K562 (cell line): ENCODE measurements around the gene TRIM24. TPM values are rescaled to one million over a fixed set of nuclear protein-coding genes. Genes with fewer than 3 reads are reported as not detected.
A peak's percentile ranks its signal among the peaks of the same experiment; 100 is the strongest.

Experiments
- EP400 ChIP-seq: fragments of 450-650 bp; IDR thresholded peaks from 2 replicates; pipeline ENCODE4 v1.6.1; 2017; ENCODE audit warnings: antibody characterized with exemption, mild to moderate bottlenecking, moderate library complexity
- GABPA ChIP-seq: fragments of 200-800 bp; sonication (Bioruptor generic); conservative IDR thresholded peaks from 2 replicates; pipeline ENCODE4 v1.6.1; 2016; ENCODE audit warnings: low read depth, missing genetic modification characterization, missing compliant biosample characterization
- HIVEP1 ChIP-seq: fragments of 250-450 bp; sonication (Bioruptor Pico); IDR thresholded peaks from 2 replicates; pipeline ENCODE4 v1.4.0; 2020; ENCODE audit warnings: mild to moderate bottlenecking
- HMG20A ChIP-seq: fragments of 450-650 bp; formaldehyde crosslinking; conservative IDR thresholded peaks from 2 replicates; pipeline ENCODE4 v1.4.0; 2020; ENCODE audit warnings: mild to moderate bottlenecking, mixed read lengths
- MCM7 ChIP-seq, 2 experiments: fragments of 450-650 bp; IDR thresholded peaks; 2 replicates each; pipeline ENCODE4 v1.6.1; 2016 to 2018
- NCOA4 ChIP-seq: fragments of 450-650 bp; IDR thresholded peaks from 2 replicates; pipeline ENCODE4 v1.6.1; 2018; ENCODE audit warnings: mild to moderate bottlenecking; ENCODE audit not compliant: partially characterized antibody
- POLR2A ChIP-seq: fragments of 450-650 bp; conservative IDR thresholded peaks from 2 replicates; pipeline ENCODE4 v1.6.1; 2016
- POLR2AphosphoS5 ChIP-seq: IDR thresholded peaks from 2 replicates; pipeline ENCODE4 v1.6.1; 2011; ENCODE audit warnings: mild to moderate bottlenecking, low read depth, low read length, moderate library complexity; ENCODE audit not compliant: control insufficient read depth, insufficient read depth
- POLR2B ChIP-seq: fragments of 450-650 bp; IDR thresholded peaks from 2 replicates; pipeline ENCODE4 v1.6.1; 2018; ENCODE audit warnings: low read depth; ENCODE audit not compliant: partially characterized antibody
- PRPF4 ChIP-seq: fragments of 200-400 bp; formaldehyde crosslinking; IDR thresholded peaks from one replicate; pipeline ENCODE4 v1.6.1; 2017; ENCODE audit warnings: low read length, low read depth, mild to moderate bottlenecking; ENCODE audit not compliant: insufficient read depth, poor library complexity, severe bottlenecking
- RBM22 ChIP-seq: fragments of 200-400 bp; formaldehyde crosslinking; IDR thresholded peaks from 2 replicates; pipeline ENCODE4 v1.6.1; 2018; ENCODE audit warnings: low read length, low read depth; ENCODE audit not compliant: poor library complexity, severe bottlenecking
- SREBF2 ChIP-seq: sonication (generic); formaldehyde crosslinking; IDR thresholded peaks from 2 replicates; pipeline ENCODE4 v1.4.0; 2020; ENCODE audit warnings: mild to moderate bottlenecking, missing genetic modification reagents
- SUPT5H ChIP-seq: fragments of 450-650 bp; IDR thresholded peaks from 2 replicates; pipeline ENCODE4 v1.6.1; 2016
- ZFP36 ChIP-seq: fragments of 150-350 bp; IDR thresholded peaks from 2 replicates; pipeline ENCODE4 v1.6.1; 2018; ENCODE audit warnings: low read length, low read depth; ENCODE audit not compliant: partially characterized antibody
- ZNF224 ChIP-seq: sonication (generic); formaldehyde crosslinking; IDR thresholded peaks from 2 replicates; pipeline ENCODE4 v1.8.0; 2022; ENCODE audit warnings: mild to moderate bottlenecking, missing genetic modification reagents
- ZNF24 ChIP-seq: fragments of 450-650 bp; IDR thresholded peaks from 2 replicates; pipeline ENCODE4 v1.6.1; 2016
- ZNF695 ChIP-seq: fragments of 450-650 bp; formaldehyde crosslinking; IDR thresholded peaks from 2 replicates; pipeline ENCODE4 v1.4.0; 2020; ENCODE audit warnings: mild to moderate bottlenecking, moderate library complexity
- polyA plus RNA-seq, 8 experiments: library from polyadenylated mRNA; depleted of rRNA in 4 of 8; stranded (reverse) in 5 of 8; unstranded in 3 of 8; fragments of >200 nt; fragmentation: Nextera tagmentation in 2 of 8; fragmentation: Illumina TruSeq in 1 of 8; extraction: Ambion mirVana in 2 of 8; extraction: Trizol in 1 of 8; gene quantifications; 2 replicates each; pipeline versions ENCODE4 v1.2.1 to v1.2.3, GENCODE V29; 2011 to 2014; ENCODE audit warnings: inconsistent platforms in 1 of 8, missing spikeins in 1 of 8
- total RNA-seq, 7 experiments: library from RNA; depleted of rRNA in 6 of 7; stranded (reverse); fragments of >200 nt in 6 of 7; fragmentation: Illumina TruSeq in 2 of 7; extraction: Trizol in 2 of 7; gene quantifications; 2 replicates each; pipeline versions ENCODE4 v1.2.1 to v1.2.3, GENCODE V29; 2011 to 2021; ENCODE audit warnings: low replicate concordance in 1 of 7
- TF ChIP-seq, protein P1 (sequence below), 2 experiments: fragments of 450-650 bp; IDR thresholded peaks; 2 replicates each; pipeline ENCODE4 v1.6.1; 2016
- TF ChIP-seq, protein P2 (sequence below), 2 experiments: fragments of 450-650 bp in 1 of 2; sonication (generic) in 1 of 2; formaldehyde crosslinking in 1 of 2; IDR thresholded peaks in 1 of 2; conservative IDR thresholded peaks in 1 of 2; 2 replicates each; pipeline versions ENCODE4 v1.6.1 to v1.8.1; 2016 to 2023; ENCODE audit warnings: mild to moderate bottlenecking in 2 of 2, moderate library complexity in 2 of 2, inconsistent platforms in 1 of 2, missing genetic modification reagents in 1 of 2
- TF ChIP-seq, protein P3 (sequence below): fragments of 250-450 bp; sonication (Bioruptor Pico); IDR thresholded peaks from 2 replicates; pipeline ENCODE4 v1.8.0; 2021; ENCODE audit warnings: moderate library complexity, mild to moderate bottlenecking, inconsistent platforms
- TF ChIP-seq, protein P4 (sequence below), 2 experiments: fragments of 450-650 bp in 1 of 2; IDR thresholded peaks; 2 replicates each; pipeline ENCODE4 v1.6.1; 2011 to 2017; ENCODE audit warnings: low read depth in 2 of 2, antibody characterized with exemption in 1 of 2, borderline replicate concordance in 1 of 2, low read length in 1 of 2, mild to moderate bottlenecking in 1 of 2, mixed read lengths in 1 of 2; ENCODE audit not compliant: control insufficient read depth in 1 of 2

Gene TRIM24
- total and polyA plus RNA-seq, 9 of the 15 experiments (the other 6 are each of a cell fraction or from before 2014, with no cell fraction given), result 13.4 to 74.0 (median 41.7) TPM

DNA sequence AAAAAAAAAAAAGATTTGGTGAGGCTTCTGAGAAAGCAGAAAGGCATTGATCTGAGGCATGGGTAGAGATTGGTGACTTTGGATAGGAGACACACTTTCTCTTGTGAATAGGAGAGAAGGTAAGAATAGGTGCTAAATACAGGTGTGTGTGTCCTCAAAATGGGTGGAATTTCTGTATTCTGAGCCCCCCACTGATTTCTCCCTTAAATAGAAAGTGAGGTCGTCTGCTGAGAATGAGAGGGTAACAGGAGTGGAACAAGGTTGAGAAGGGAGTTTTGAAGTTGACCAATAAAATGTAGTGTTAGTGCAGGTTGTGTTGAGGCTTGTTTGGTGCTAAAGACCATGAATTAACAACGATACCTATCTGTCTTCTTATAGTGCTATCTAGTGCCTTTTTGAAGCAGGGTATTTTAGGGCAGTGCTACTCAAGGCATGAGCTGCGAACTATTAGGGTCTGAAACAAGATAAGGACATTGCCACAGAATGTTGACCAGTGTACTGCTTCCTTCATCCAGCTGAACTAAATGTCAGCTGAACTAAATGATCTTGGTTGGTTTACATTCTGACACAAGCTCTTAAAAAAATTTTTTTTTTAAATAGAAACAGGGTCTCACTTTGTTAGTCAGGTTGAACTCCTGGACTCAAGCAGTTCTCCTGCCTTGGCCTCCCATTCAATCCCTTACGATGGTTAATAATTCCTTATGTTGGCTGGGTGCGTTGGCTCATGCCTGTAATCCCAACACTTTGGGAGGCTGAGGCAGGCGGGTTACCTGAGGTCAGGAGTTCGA, 12.4 kb downstream of the TRIM24 start (continued):
- no peak for TF ChIP-seq ZNF24
- TF ChIP-seq NCOA4, result no peak
- TF ChIP-seq MCM7 (IDR thresholded peaks at IDR 0.05), result no peak
- TF ChIP-seq GABPA (tag), result no peak
- no peak for TF ChIP-seq ZNF695 (CRISPR knock-in tag)
- no peak for TF ChIP-seq HMG20A (CRISPR knock-in tag)
- peak; percentile 41 for TF ChIP-seq POLR2B
- TF ChIP-seq, protein P1, sequence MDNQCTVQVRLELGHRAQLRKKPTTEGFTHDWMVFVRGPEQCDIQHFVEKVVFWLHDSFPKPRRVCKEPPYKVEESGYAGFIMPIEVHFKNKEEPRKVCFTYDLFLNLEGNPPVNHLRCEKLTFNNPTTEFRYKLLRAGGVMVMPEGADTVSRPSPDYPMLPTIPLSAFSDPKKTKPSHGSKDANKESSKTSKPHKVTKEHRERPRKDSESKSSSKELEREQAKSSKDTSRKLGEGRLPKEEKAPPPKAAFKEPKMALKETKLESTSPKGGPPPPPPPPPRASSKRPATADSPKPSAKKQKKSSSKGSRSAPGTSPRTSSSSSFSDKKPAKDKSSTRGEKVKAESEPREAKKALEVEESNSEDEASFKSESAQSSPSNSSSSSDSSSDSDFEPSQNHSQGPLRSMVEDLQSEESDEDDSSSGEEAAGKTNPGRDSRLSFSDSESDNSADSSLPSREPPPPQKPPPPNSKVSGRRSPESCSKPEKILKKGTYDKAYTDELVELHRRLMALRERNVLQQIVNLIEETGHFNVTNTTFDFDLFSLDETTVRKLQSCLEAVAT (IDR thresholded peaks at IDR 0.05), result no peak
- TF ChIP-seq, protein P2, sequence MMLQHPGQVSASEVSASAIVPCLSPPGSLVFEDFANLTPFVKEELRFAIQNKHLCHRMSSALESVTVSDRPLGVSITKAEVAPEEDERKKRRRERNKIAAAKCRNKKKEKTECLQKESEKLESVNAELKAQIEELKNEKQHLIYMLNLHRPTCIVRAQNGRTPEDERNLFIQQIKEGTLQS (IDR thresholded peaks at IDR 0.05), result no peak
- TF ChIP-seq, protein P2 (CRISPR knock-in tag; conservative IDR thresholded peaks at IDR 0.05), result no peak
- TF ChIP-seq, protein P3, sequence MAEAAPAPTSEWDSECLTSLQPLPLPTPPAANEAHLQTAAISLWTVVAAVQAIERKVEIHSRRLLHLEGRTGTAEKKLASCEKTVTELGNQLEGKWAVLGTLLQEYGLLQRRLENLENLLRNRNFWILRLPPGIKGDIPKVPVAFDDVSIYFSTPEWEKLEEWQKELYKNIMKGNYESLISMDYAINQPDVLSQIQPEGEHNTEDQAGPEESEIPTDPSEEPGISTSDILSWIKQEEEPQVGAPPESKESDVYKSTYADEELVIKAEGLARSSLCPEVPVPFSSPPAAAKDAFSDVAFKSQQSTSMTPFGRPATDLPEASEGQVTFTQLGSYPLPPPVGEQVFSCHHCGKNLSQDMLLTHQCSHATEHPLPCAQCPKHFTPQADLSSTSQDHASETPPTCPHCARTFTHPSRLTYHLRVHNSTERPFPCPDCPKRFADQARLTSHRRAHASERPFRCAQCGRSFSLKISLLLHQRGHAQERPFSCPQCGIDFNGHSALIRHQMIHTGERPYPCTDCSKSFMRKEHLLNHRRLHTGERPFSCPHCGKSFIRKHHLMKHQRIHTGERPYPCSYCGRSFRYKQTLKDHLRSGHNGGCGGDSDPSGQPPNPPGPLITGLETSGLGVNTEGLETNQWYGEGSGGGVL (CRISPR knock-in tag), result no peak
- TF ChIP-seq, protein P4, sequence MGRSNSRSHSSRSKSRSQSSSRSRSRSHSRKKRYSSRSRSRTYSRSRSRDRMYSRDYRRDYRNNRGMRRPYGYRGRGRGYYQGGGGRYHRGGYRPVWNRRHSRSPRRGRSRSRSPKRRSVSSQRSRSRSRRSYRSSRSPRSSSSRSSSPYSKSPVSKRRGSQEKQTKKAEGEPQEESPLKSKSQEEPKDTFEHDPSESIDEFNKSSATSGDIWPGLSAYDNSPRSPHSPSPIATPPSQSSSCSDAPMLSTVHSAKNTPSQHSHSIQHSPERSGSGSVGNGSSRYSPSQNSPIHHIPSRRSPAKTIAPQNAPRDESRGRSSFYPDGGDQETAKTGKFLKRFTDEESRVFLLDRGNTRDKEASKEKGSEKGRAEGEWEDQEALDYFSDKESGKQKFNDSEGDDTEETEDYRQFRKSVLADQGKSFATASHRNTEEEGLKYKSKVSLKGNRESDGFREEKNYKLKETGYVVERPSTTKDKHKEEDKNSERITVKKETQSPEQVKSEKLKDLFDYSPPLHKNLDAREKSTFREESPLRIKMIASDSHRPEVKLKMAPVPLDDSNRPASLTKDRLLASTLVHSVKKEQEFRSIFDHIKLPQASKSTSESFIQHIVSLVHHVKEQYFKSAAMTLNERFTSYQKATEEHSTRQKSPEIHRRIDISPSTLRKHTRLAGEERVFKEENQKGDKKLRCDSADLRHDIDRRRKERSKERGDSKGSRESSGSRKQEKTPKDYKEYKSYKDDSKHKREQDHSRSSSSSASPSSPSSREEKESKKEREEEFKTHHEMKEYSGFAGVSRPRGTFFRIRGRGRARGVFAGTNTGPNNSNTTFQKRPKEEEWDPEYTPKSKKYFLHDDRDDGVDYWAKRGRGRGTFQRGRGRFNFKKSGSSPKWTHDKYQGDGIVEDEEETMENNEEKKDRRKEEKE (IDR thresholded peaks at IDR 0.05; ENCODE audit: borderline replicate concordance in 1 of 2, control insufficient read depth in 1 of 2, low read depth in 2 of 2, low read length in 1 of 2), result 0 out of 4 replicates have a peak, but pooled peaks of 1 of the 2 experiments have one; percentile 43
- no peak for TF ChIP-seq RBM22
- no peak for TF ChIP-seq EP400
- no peak for TF ChIP-seq SREBF2 (CRISPR knock-in tag)
- no peak for TF ChIP-seq HIVEP1 (CRISPR knock-in tag)
- no peak for TF ChIP-seq ZNF224 (CRISPR knock-in tag)
- peak; percentile 56 for TF ChIP-seq POLR2A
- peak; percentile 41; the same call in 1 of the 2 replicates for TF ChIP-seq SUPT5H
- no peak for TF ChIP-seq PRPF4
- no peak for TF ChIP-seq ZFP36
- 0 out of 2 replicates have a peak, but pooled peaks have one; percentile 16 for TF ChIP-seq POLR2AphosphoS5
